ENCODE results near the gene SLC22A9.

The SLC22A9 gene

GRCh38 chr11:63448646-63449045 is 79.1 kb downstream of the SLC22A9 start:
- no peak overlapping the region for H3K9ac ChIP-seq (ENCODE audit: low read length)
- H3K9me3 ChIP-seq (ENCODE audit: control insufficient read depth, low read length) = no peaks in the 10 kb centered on the region
- H3K27me3 ChIP-seq (ENCODE audit: control insufficient read depth, insufficient read depth, low read length) = no peaks in the 10 kb centered on the region
- H3K36me3 ChIP-seq (ENCODE audit: control insufficient read depth, insufficient read depth, low read length) = no peaks in the 10 kb centered on the region
- no peak overlapping the region for H3K4me3 ChIP-seq (ENCODE audit: low read length)
- no peaks in the 10 kb centered on the region for H3K4me1 ChIP-seq (ENCODE audit: control insufficient read depth, insufficient read depth, low read length)

- H3K4me3 ChIP-seq (ENCODE audit: low read length) = no peak overlapping the region
- H3K27me3 ChIP-seq (ENCODE audit: control insufficient read depth, insufficient read depth, low read length) = peaks cover 3% of the 10 kb centered on the region
- no peaks in the 10 kb centered on the region for H3K36me3 ChIP-seq (ENCODE audit: control insufficient read depth, insufficient read depth, low read length)
- no peaks in the 10 kb centered on the region for H3K9me3 ChIP-seq (ENCODE audit: control insufficient read depth, low read length)
- H3K9ac ChIP-seq (ENCODE audit: low read length) = no peak overlapping the region
- H3K4me1 ChIP-seq (ENCODE audit: control insufficient read depth, insufficient read depth, low read length) = no peaks in the 10 kb centered on the region
Measured at GRCh38 chr11:63459586-63459985, 90.0 kb downstream of the SLC22A9 start.
